Measurements from ENCODE around the gene NAALADL2. TPM values are rescaled to one million over a fixed set of nuclear protein-coding genes. Genes with fewer than 3 reads are reported as not detected.

Gene NAALADL2
- total RNA-seq, 1 donor from 2014 or later = 11.5 TPM

DNA sequence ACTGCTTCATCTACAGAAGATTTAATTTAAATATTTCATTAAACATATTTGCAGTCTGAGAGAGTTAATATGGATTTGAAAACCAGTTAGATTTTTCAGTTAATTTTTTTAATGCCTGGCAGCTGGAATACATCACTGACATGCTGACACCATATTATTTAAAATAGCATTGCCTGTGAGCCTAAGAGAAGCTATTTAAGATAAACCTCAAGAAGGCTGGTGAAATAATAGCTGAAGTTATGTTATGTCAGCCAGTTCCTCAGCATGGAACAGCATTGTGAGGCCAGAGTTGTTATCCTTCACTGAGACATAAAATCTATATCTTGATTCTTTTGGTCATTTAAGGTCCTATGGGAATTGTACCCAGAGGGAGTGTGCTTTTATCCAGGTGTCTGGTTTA is 705.2 kb downstream of the NAALADL2 start:
- no peak overlapping the region for H3K27ac ChIP-seq
- Mint-ChIP-seq H3K27me3 (ENCODE audit: insufficient read depth, low read depth) (peaks cover 2% of the 10 kb centered on the region), H3K27ac (no peak overlapping the region), H3K36me3 (no peaks in the 10 kb centered on the region), H3K9me3 (peaks cover 1% of the 10 kb centered on the region), H3K4me3 (no peak overlapping the region), H3K4me1 (no peaks in the 10 kb centered on the region)
- H3F3A ChIP-seq (ENCODE audit: low read depth) = no peaks in the 10 kb centered on the region
- H3K27me3 ChIP-seq = no peaks in the 10 kb centered on the region
- no peaks in the 10 kb centered on the region for H4K20me1 ChIP-seq (ENCODE audit: low read depth)
- H3K36me3 ChIP-seq = no peaks in the 10 kb centered on the region
- no peaks in the 10 kb centered on the region for H3K9me3 ChIP-seq (ENCODE audit: low read depth)
- no peak overlapping the region for H3K4me3 ChIP-seq
- H3K9ac ChIP-seq = no peak overlapping the region
- no peak for DNase-seq (ENCODE audit: low spot score)
- TF ChIP-seq EZH2 (IDR thresholded peaks at IDR 0.05) (no peak), CTCF (IDR thresholded peaks at IDR 0.05) (no peak), EZH2phosphoT487 (IDR thresholded peaks at IDR 0.05) (no peak)
- no peaks in the 10 kb centered on the region for H3K79me2 ChIP-seq (ENCODE audit: low read depth)
- no peaks in the 10 kb centered on the region for H3K4me1 ChIP-seq
- H3K4me2 ChIP-seq = no peak overlapping the region
- no peak overlapping the region for H2AFZ ChIP-seq (replicated peaks)

DNA sequence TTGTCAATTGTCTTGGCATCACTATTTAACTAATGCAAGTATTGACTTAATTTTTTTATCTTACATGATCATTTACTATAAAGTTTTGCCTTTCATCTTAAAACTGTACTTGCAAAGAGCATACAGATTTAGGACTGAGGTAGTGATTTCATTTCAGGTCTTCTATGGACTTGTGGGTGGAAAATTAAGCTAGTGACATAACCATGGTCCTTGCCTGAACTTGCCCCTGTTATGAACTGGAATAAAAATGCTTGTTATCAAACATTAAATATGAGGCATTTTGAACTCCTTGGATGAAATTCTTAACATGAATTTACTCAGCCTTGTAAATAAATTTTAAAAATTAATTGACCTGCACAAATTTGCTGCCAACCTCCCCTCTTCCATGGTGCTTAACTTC is 712.0 kb downstream of the NAALADL2 start:
- Histone ChIP-seq H3K79me2 (ENCODE audit: low read depth) (no peaks in the 10 kb centered on the region), H3K9ac (no peak overlapping the region), H3K4me1 (peaks cover 5% of the 10 kb centered on the region), H3K27ac (no peak overlapping the region), H3K4me2 (no peak overlapping the region), H3K27me3 (no peaks in the 10 kb centered on the region), H3K36me3 (no peaks in the 10 kb centered on the region), H3K9me3 (ENCODE audit: low read depth) (no peaks in the 10 kb centered on the region), H2AFZ (replicated peaks) (no peak overlapping the region), H4K20me1 (ENCODE audit: low read depth) (no peaks in the 10 kb centered on the region), H3K4me3 (no peak overlapping the region), H3F3A (ENCODE audit: low read depth) (peaks cover 8% of the 10 kb centered on the region)
- H3K9me3 Mint-ChIP-seq = peaks cover 5% of the 10 kb centered on the region
- peaks cover 16% of the 10 kb centered on the region for H3K4me1 Mint-ChIP-seq
- peaks cover 3% of the 10 kb centered on the region for H3K36me3 Mint-ChIP-seq
- H3K27ac Mint-ChIP-seq = no peak overlapping the region
- TF ChIP-seq CTCF (IDR thresholded peaks at IDR 0.05) (no peak), EZH2phosphoT487 (IDR thresholded peaks at IDR 0.05) (no peak), EZH2 (IDR thresholded peaks at IDR 0.05) (no peak)
- H3K4me3 Mint-ChIP-seq = no peak overlapping the region
- DNase-seq (ENCODE audit: low spot score) = no peak
- no peaks in the 10 kb centered on the region for H3K27me3 Mint-ChIP-seq (ENCODE audit: insufficient read depth, low read depth)

DNA sequence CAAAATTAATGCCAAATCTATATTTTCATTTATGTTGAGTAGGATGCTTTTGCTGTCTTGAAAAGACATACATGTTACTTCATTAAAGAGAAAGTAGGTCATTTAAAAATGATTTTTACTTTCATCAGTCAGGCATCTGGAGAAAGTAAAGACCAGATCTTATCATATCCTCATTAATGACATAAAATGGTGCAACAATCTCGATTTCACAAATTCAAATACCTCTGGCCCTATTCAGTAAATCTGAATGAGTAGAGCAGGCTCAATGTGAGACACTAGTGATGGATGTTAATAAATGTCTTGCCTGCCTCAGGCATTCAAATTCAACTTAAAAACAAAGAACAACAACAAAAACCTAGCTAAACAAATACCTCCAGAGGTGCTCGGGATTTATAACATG is 714.1 kb downstream of the NAALADL2 start:
- H3K4me1 Mint-ChIP-seq = peaks cover 16% of the 10 kb centered on the region
- H3K9ac ChIP-seq = no peak overlapping the region
- peaks cover 5% of the 10 kb centered on the region for H3K4me1 ChIP-seq
- H2AFZ ChIP-seq (replicated peaks) = no peak overlapping the region
- H4K20me1 ChIP-seq (ENCODE audit: low read depth) = no peaks in the 10 kb centered on the region
- DNase-seq (ENCODE audit: low spot score) = no peak
- peaks cover 8% of the 10 kb centered on the region for H3F3A ChIP-seq (ENCODE audit: low read depth)
- H3K9me3 Mint-ChIP-seq = peaks cover 5% of the 10 kb centered on the region
- H3K9me3 ChIP-seq (ENCODE audit: low read depth) = no peaks in the 10 kb centered on the region
- H3K4me3 ChIP-seq = no peak overlapping the region
- H3K27ac ChIP-seq = peak overlapping the region; percentile 22
- TF ChIP-seq CTCF (IDR thresholded peaks at IDR 0.05) (no peak), EZH2phosphoT487 (IDR thresholded peaks at IDR 0.05) (no peak), EZH2 (IDR thresholded peaks at IDR 0.05) (no peak)
- H3K36me3 Mint-ChIP-seq = peaks cover 3% of the 10 kb centered on the region
- H3K36me3 ChIP-seq = no peaks in the 10 kb centered on the region
- no peak overlapping the region for H3K27ac Mint-ChIP-seq
- no peaks in the 10 kb centered on the region for H3K79me2 ChIP-seq (ENCODE audit: low read depth)
- no peaks in the 10 kb centered on the region for H3K27me3 ChIP-seq
- no peaks in the 10 kb centered on the region for H3K27me3 Mint-ChIP-seq (ENCODE audit: insufficient read depth, low read depth)
- no peak overlapping the region for H3K4me3 Mint-ChIP-seq
- no peak overlapping the region for H3K4me2 ChIP-seq

Measured in neural progenitor cell (in vitro differentiated cells).